ENCODE data around the gene PLA2G15. TPM values are rescaled to one million over a fixed set of nuclear protein-coding genes. Genes with fewer than 3 reads are reported as not detected.

PLA2G15 gene
- total and polyA plus RNA-seq, 2 donors (not counting 1 experiment from before 2014, with no cell fraction given), result 22.2 to 28.7 TPM

GRCh38 chr16:68217506-68217905 lies 27.7 kb upstream of the PLA2G15 start:
- Histone ChIP-seq H3K9ac (ENCODE audit: insufficient read depth, low read length) (no peak overlapping the region), H3K9me3 (ENCODE audit: control insufficient read depth, insufficient read depth, low read depth, low read length) (no peaks in the 10 kb centered on the region), H4K20me1 (ENCODE audit: control insufficient read depth, extremely low read depth, insufficient read depth, low read length) (no peaks in the 10 kb centered on the region), H3K36me3 (ENCODE audit: control insufficient read depth, insufficient read depth, low read length) (no peaks in the 10 kb centered on the region), H3K27ac (ENCODE audit: insufficient read depth, low read length) (no peak overlapping the region), H3K4me3 (replicated peaks in 1 of 4; ENCODE audit: control extremely low read depth in 1 of 4, insufficient read depth in 1 of 4, low read depth in 3 of 4, low read length in 4 of 4) (no peak overlapping the region), H3K4me2 (ENCODE audit: extremely low read depth, insufficient read depth, low read length) (no peak overlapping the region), H3K4me1 (ENCODE audit: control insufficient read depth, extremely low read depth, insufficient read depth, low read length) (no peaks in the 10 kb centered on the region), H3K79me2 (ENCODE audit: control insufficient read depth, insufficient read depth, low read length) (no peaks in the 10 kb centered on the region), H3K27me3 (ENCODE audit: control insufficient read depth, insufficient read depth, low read length) (no peaks in the 10 kb centered on the region), H2AFZ (ENCODE audit: low read length) (no peak overlapping the region)
- no peak for DNase-seq (ENCODE audit: low read depth in 2 of 2)
- TF ChIP-seq, protein P1, sequence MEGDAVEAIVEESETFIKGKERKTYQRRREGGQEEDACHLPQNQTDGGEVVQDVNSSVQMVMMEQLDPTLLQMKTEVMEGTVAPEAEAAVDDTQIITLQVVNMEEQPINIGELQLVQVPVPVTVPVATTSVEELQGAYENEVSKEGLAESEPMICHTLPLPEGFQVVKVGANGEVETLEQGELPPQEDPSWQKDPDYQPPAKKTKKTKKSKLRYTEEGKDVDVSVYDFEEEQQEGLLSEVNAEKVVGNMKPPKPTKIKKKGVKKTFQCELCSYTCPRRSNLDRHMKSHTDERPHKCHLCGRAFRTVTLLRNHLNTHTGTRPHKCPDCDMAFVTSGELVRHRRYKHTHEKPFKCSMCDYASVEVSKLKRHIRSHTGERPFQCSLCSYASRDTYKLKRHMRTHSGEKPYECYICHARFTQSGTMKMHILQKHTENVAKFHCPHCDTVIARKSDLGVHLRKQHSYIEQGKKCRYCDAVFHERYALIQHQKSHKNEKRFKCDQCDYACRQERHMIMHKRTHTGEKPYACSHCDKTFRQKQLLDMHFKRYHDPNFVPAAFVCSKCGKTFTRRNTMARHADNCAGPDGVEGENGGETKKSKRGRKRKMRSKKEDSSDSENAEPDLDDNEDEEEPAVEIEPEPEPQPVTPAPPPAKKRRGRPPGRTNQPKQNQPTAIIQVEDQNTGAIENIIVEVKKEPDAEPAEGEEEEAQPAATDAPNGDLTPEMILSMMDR (conservative IDR thresholded peaks at IDR 0.05 in 1 of 2, IDR thresholded peaks at IDR 0.05 in 1 of 2; ENCODE audit: low read depth in 1 of 2, low read length in 2 of 2), result no peak
- no peak for TF ChIP-seq EZH2 (IDR thresholded peaks at IDR 0.05; ENCODE audit: low read length, missing control alignments)

- Histone ChIP-seq H3K36me3 (ENCODE audit: control insufficient read depth, insufficient read depth, low read length) (no peaks in the 10 kb centered on the region), H3K79me2 (ENCODE audit: control insufficient read depth, insufficient read depth, low read length) (no peaks in the 10 kb centered on the region), H2AFZ (ENCODE audit: low read length) (no peak overlapping the region), H3K27ac (ENCODE audit: insufficient read depth, low read length) (no peak overlapping the region), H3K4me2 (ENCODE audit: extremely low read depth, insufficient read depth, low read length) (no peak overlapping the region), H3K27me3 (ENCODE audit: control insufficient read depth, insufficient read depth, low read length) (no peaks in the 10 kb centered on the region), H4K20me1 (ENCODE audit: control insufficient read depth, extremely low read depth, insufficient read depth, low read length) (no peaks in the 10 kb centered on the region), H3K4me3 (replicated peaks in 1 of 4; ENCODE audit: control extremely low read depth in 1 of 4, insufficient read depth in 1 of 4, low read depth in 3 of 4, low read length in 4 of 4) (no peak overlapping the region), H3K9ac (ENCODE audit: insufficient read depth, low read length) (no peak overlapping the region), H3K4me1 (ENCODE audit: control insufficient read depth, extremely low read depth, insufficient read depth, low read length) (no peaks in the 10 kb centered on the region), H3K9me3 (ENCODE audit: control insufficient read depth, insufficient read depth, low read depth, low read length) (no peaks in the 10 kb centered on the region)
- no peak for DNase-seq (ENCODE audit: low read depth in 2 of 2)
- TF ChIP-seq EZH2 (IDR thresholded peaks at IDR 0.05; ENCODE audit: low read length, missing control alignments), result no peak
- TF ChIP-seq, protein P1 (conservative IDR thresholded peaks at IDR 0.05 in 1 of 2, IDR thresholded peaks at IDR 0.05 in 1 of 2; ENCODE audit: low read depth in 1 of 2, low read length in 2 of 2), result no peak
These were observed 25.3 kb upstream of the PLA2G15 start for GRCh38 chr16:68219725-68220351.

DNA sequence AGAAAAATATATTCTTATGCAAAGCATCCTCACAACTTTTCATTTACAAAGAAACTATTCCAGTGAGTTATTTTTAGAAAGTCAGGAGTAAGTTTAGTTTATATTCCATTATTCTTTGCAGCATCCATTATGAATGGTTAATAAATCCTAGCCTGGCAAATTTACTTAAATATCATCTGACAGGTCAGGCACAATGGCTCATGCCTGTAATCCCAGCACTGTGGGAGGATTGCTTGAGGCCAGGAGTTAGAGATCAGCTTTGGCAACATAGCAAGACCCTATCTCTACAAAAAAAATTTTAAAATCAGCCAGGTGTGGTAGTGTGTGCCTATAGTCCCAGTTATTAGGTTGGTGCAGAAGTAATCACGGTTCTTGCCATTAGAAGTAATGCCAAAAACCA lies 22.1 kb upstream of the PLA2G15 start:
- H3K27me3 ChIP-seq (ENCODE audit: control insufficient read depth, insufficient read depth, low read length), result no peaks in the 10 kb centered on the region
- H2AFZ ChIP-seq (ENCODE audit: low read length), result no peak overlapping the region
- H3K4me1 ChIP-seq (ENCODE audit: control insufficient read depth, extremely low read depth, insufficient read depth, low read length), result peaks cover 3% of the 10 kb centered on the region
- no peak overlapping the region for H3K4me3 ChIP-seq (replicated peaks in 1 of 4; ENCODE audit: control extremely low read depth in 1 of 4, insufficient read depth in 1 of 4, low read depth in 3 of 4, low read length in 4 of 4)
- TF ChIP-seq EZH2 (IDR thresholded peaks at IDR 0.05; ENCODE audit: low read length, missing control alignments), result no peak
- TF ChIP-seq, protein P1 (conservative IDR thresholded peaks at IDR 0.05 in 1 of 2, IDR thresholded peaks at IDR 0.05 in 1 of 2; ENCODE audit: low read depth in 1 of 2, low read length in 2 of 2), result no peak
- H3K79me2 ChIP-seq (ENCODE audit: control insufficient read depth, insufficient read depth, low read length), result no peaks in the 10 kb centered on the region
- no peaks in the 10 kb centered on the region for H3K36me3 ChIP-seq (ENCODE audit: control insufficient read depth, insufficient read depth, low read length)
- H3K9ac ChIP-seq (ENCODE audit: insufficient read depth, low read length), result no peak overlapping the region
- H3K4me2 ChIP-seq (ENCODE audit: extremely low read depth, insufficient read depth, low read length), result no peak overlapping the region
- no peak overlapping the region for H3K27ac ChIP-seq (ENCODE audit: insufficient read depth, low read length)
- H3K9me3 ChIP-seq (ENCODE audit: control insufficient read depth, insufficient read depth, low read depth, low read length), result no peaks in the 10 kb centered on the region
- DNase-seq (ENCODE audit: low read depth in 2 of 2), result no peak
- H4K20me1 ChIP-seq (ENCODE audit: control insufficient read depth, extremely low read depth, insufficient read depth, low read length), result no peaks in the 10 kb centered on the region

All from fibroblast of lung (primary cell).